ENCODE measurements around the gene PCNX3. TPM values are rescaled to one million over a fixed set of nuclear protein-coding genes. Genes with fewer than 3 reads are reported as not detected.
A peak's percentile ranks its signal among the peaks of the same experiment; 100 is the strongest.

The PCNX3 gene

Small RNAs within 50 kb of the gene (small RNA-seq; reads per million reads assigned to genes)
- gene MIR4489 (ENCODE audit: insufficient read depth) (not detected), gene MIR4690 (ENCODE audit: insufficient read depth) (3.9 reads per million, percentile 61 among the genes with 10 or more reads in this experiment)
